Peyer's patch (tissue), 4 donors: ENCODE measurements around the gene ACTL7A.

Experiments
- CTCF ChIP-seq, 6 experiments: fragments of 450-650 bp in 4 of 6; fragments of 200-600 bp in 2 of 6; sonication (generic) in 1 of 6; IDR thresholded peaks; one replicate each; pipeline ENCODE4 v1.5.1; 2017 to 2019; ENCODE audit warnings: antibody characterized with exemption in 6 of 6, mild to moderate bottlenecking in 3 of 6, moderate library complexity in 1 of 6
- POLR2A ChIP-seq, 2 donors: fragments of 450-650 bp; IDR thresholded peaks; one replicate each; pipeline ENCODE4 v1.5.1; 2017; ENCODE audit warnings: antibody characterized with exemption in 2 of 2, mild to moderate bottlenecking in 2 of 2, moderate library complexity in 2 of 2

- TF ChIP-seq CTCF (IDR thresholded peaks at IDR 0.05) (no peak), POLR2A (IDR thresholded peaks at IDR 0.05) (no peak)
These were observed 31.8 kb upstream of the ACTL7A start for GRCh38 chr9:108830272-108830671.
